Measurements from ENCODE around the gene NECTIN1.

The NECTIN1 gene

GRCh38 chr11:119745112-119745511 is 16.1 kb upstream of the NECTIN1 start:
- TF ChIP-seq Cebpa-rat (IDR thresholded peaks at IDR 0.05) = no peak
- H3K4me3 ChIP-seq = no peak overlapping the region
- no peak overlapping the region for H3K27ac ChIP-seq
- no peaks in the 10 kb centered on the region for H3K36me3 ChIP-seq
- H3K9ac ChIP-seq = no peak overlapping the region
- peaks cover 8% of the 10 kb centered on the region for H3K4me1 ChIP-seq
- H3K9me3 ChIP-seq = no peaks in the 10 kb centered on the region
- no peaks in the 10 kb centered on the region; the same call in 1 of the 2 replicates for H4K20me1 ChIP-seq
- no peak overlapping the region for H3K4me2 ChIP-seq
- H3K27me3 ChIP-seq = peaks cover 37% of the 10 kb centered on the region

GRCh38 chr11:119744577-119744976 is 15.6 kb upstream of the NECTIN1 start:
- peaks cover 8% of the 10 kb centered on the region for H3K4me1 ChIP-seq
- no peak overlapping the region for H3K4me3 ChIP-seq
- H3K36me3 ChIP-seq = no peaks in the 10 kb centered on the region
- no peak for TF ChIP-seq Cebpa-rat (IDR thresholded peaks at IDR 0.05)
- no peak overlapping the region for H3K4me2 ChIP-seq
- H3K27me3 ChIP-seq = peaks cover 37% of the 10 kb centered on the region
- no peak overlapping the region for H3K27ac ChIP-seq
- no peaks in the 10 kb centered on the region for H3K9me3 ChIP-seq
- H3K9ac ChIP-seq = no peak overlapping the region
- no peaks in the 10 kb centered on the region; the same call in 1 of the 2 replicates for H4K20me1 ChIP-seq

GRCh38 chr11:119743006-119743405 is 14.0 kb upstream of the NECTIN1 start:
- Histone ChIP-seq H4K20me1 (no peaks in the 10 kb centered on the region; the same call in 1 of the 2 replicates), H3K4me2 (no peak overlapping the region), H3K27me3 (peaks cover 37% of the 10 kb centered on the region), H3K9me3 (no peaks in the 10 kb centered on the region), H3K4me1 (peaks cover 2% of the 10 kb centered on the region), H3K4me3 (no peak overlapping the region), H3K36me3 (no peaks in the 10 kb centered on the region), H3K27ac (no peak overlapping the region), H3K9ac (no peak overlapping the region)
- no peak for TF ChIP-seq Cebpa-rat (IDR thresholded peaks at IDR 0.05)

GRCh38 chr11:119742263-119742861 is 13.4 kb upstream of the NECTIN1 start:
- no peak for TF ChIP-seq Cebpa-rat (IDR thresholded peaks at IDR 0.05)
- no peak overlapping the region for H3K4me2 ChIP-seq
- no peaks in the 10 kb centered on the region for H3K36me3 ChIP-seq
- H4K20me1 ChIP-seq = no peaks in the 10 kb centered on the region; the same call in 1 of the 2 replicates
- H3K27ac ChIP-seq = no peak overlapping the region
- H3K27me3 ChIP-seq = peaks cover 37% of the 10 kb centered on the region
- H3K9ac ChIP-seq = no peak overlapping the region
- H3K4me3 ChIP-seq = no peak overlapping the region
- no peaks in the 10 kb centered on the region for H3K4me1 ChIP-seq
- H3K9me3 ChIP-seq = no peaks in the 10 kb centered on the region

DNA sequence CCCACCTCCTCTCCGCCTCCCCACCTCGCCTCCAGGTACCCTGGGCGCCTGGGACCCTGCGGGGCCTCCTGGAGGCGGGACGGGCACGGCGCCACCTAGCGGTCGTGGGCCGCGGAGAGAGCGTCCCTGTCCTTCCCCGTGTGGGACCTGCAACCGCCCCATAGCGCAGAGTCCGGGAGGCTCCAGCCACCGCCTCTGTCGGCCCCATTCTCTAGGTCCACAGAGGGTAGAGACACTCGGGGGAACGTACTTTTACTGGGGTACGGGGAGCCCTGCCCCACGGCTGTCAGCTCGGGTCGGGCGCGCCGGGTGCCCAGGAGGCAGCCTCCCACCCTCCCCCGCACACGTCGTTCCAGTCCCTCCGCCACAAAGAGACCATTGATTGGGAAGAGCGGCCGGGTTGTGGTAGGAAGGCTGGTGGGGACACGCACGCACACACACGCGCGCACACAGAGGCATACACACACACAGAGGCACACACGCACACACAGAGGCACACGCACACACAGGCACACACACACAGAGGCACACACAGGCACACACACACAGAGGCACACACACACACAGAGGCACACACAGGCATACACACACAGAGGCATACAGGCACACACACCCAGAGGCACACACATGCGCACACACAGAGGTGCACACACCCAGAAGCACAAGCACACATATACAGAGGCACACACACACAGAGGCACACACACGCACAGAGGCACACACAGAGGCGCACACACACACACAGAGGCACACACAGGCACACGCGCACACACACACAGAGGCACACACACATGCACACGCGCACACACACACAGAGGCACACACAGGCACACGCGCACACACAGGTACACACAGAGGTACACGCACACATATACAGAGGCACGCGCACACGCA is 12.6 kb upstream of the NECTIN1 start:
- H3K9ac ChIP-seq = no peak overlapping the region
- no peaks in the 10 kb centered on the region for H3K4me1 ChIP-seq
- H4K20me1 ChIP-seq = no peaks in the 10 kb centered on the region; the same call in 1 of the 2 replicates
- no peak overlapping the region for H3K4me2 ChIP-seq
- H3K27ac ChIP-seq = no peak overlapping the region
- H3K9me3 ChIP-seq = no peaks in the 10 kb centered on the region
- no peak overlapping the region for H3K4me3 ChIP-seq
- H3K27me3 ChIP-seq = peaks cover 37% of the 10 kb centered on the region
- TF ChIP-seq Cebpa-rat (IDR thresholded peaks at IDR 0.05) = no peak
- no peaks in the 10 kb centered on the region for H3K36me3 ChIP-seq

DNA sequence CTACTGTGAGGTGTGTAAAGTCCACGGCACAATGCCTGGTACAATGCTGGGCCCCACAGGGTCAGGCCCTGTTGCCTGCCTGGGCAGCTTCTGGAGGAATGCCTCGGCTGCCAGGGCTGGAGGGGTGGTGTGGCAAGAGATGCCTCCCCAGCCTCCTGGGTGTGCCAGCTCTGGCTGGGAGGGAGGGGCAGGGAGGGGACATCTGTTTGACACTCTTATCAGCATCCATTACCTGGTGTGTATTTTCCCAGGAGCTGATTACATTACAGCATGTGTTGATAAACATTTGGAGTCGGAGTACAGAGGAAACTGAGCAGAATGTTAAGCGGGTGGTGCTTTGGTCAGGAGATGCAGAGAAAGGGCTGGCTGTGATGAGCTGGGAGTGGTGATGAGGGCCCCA is 11.0 kb upstream of the NECTIN1 start:
- H3K9me3 ChIP-seq = no peaks in the 10 kb centered on the region

GRCh38 chr11:119739021-119739703 is 10.2 kb upstream of the NECTIN1 start:
- Histone ChIP-seq H3K36me3 (no peaks in the 10 kb centered on the region), H3K4me3 (no peak overlapping the region), H3K4me1 (no peaks in the 10 kb centered on the region), H3K9me3 (no peaks in the 10 kb centered on the region), H3K27ac (no peak overlapping the region), H3K4me2 (no peak overlapping the region), H3K9ac (no peak overlapping the region), H3K27me3 (peaks cover 36% of the 10 kb centered on the region), H4K20me1 (no peaks in the 10 kb centered on the region; the same call in 1 of the 2 replicates)
- TF ChIP-seq Cebpa-rat (IDR thresholded peaks at IDR 0.05) = no peak

More for the DNA sequence above, 11.0 kb upstream of the NECTIN1 start:
- no peak for TF ChIP-seq Cebpa-rat (IDR thresholded peaks at IDR 0.05)
- H3K4me3 ChIP-seq = no peak overlapping the region
- no peaks in the 10 kb centered on the region; the same call in 1 of the 2 replicates for H4K20me1 ChIP-seq
- H3K4me2 ChIP-seq = no peak overlapping the region
- H3K27ac ChIP-seq = no peak overlapping the region
- no peaks in the 10 kb centered on the region for H3K36me3 ChIP-seq
- H3K27me3 ChIP-seq = peaks cover 37% of the 10 kb centered on the region
- no peaks in the 10 kb centered on the region for H3K4me1 ChIP-seq
- no peak overlapping the region for H3K9ac ChIP-seq

- H3K27me3 ChIP-seq = peaks cover 27% of the 10 kb centered on the region
- no peak for TF ChIP-seq Cebpa-rat (IDR thresholded peaks at IDR 0.05)
These were observed 9.0 kb upstream of the NECTIN1 start for GRCh38 chr11:119738059-119738439.

GRCh38 chr11:119737366-119738058 is 8.5 kb upstream of the NECTIN1 start:
- Histone ChIP-seq H3K4me1 (no peaks in the 10 kb centered on the region), H3K9me3 (no peaks in the 10 kb centered on the region), H4K20me1 (no peaks in the 10 kb centered on the region), H3K9ac (no peak overlapping the region), H3K27me3 (peaks cover 22% of the 10 kb centered on the region), H3K4me3 (no peak overlapping the region), H3K27ac (no peak overlapping the region), H3K4me2 (no peak overlapping the region), H3K36me3 (no peaks in the 10 kb centered on the region)
- no peak for TF ChIP-seq Cebpa-rat (IDR thresholded peaks at IDR 0.05)

More at GRCh38 chr11:119738059-119738439, 9.0 kb upstream of the NECTIN1 start:
- H3K9me3 ChIP-seq = no peaks in the 10 kb centered on the region
- no peaks in the 10 kb centered on the region for H3K4me1 ChIP-seq
- no peaks in the 10 kb centered on the region for H3K36me3 ChIP-seq
- no peak overlapping the region for H3K9ac ChIP-seq
- no peak overlapping the region for H3K4me3 ChIP-seq
- no peaks in the 10 kb centered on the region; the same call in 1 of the 2 replicates for H4K20me1 ChIP-seq
- H3K27ac ChIP-seq = no peak overlapping the region
- no peak overlapping the region for H3K4me2 ChIP-seq

Data from BLaER1 (cell line).